Breast epithelium (tissue), 4 donors: ENCODE data around the gene WDR7. TPM values are rescaled to one million over a fixed set of nuclear protein-coding genes. Genes with fewer than 3 reads are reported as not detected.

Source experiments
- DNase-seq, 2 donors: peaks; one replicate each; pipeline ENCODE4 v3.0.0-alpha.2; 2019; ENCODE audit warnings: low spot score in 2 of 2
- H3K27ac ChIP-seq, 2 donors: fragments of 200-600 bp; sonication (generic) in 1 of 2; one replicate each; pipeline ENCODE4 v1.5.1; 2016 to 2019; ENCODE audit warnings: mild to moderate bottlenecking in 1 of 2
- H3K27me3 ChIP-seq, 2 donors: fragments of 200-600 bp; sonication (generic) in 1 of 2; one replicate each; pipeline versions ENCODE4 v1.5.1 to v1.6.0; 2017 to 2019; ENCODE audit warnings: control low read depth in 1 of 2, mild to moderate bottlenecking in 1 of 2
- H3K36me3 ChIP-seq: fragments of 200-600 bp; one replicate; pipeline ENCODE4 v1.5.1; 2019
- H3K4me1 ChIP-seq, 2 donors: fragments of 200-600 bp; sonication (generic); one replicate each; pipeline ENCODE4 v1.5.1; 2016 to 2019; ENCODE audit warnings: control low read depth in 1 of 2
- H3K4me3 ChIP-seq, 3 donors: fragments of 200-600 bp; sonication (generic); 1 replicate in 2 of 3; 2 replicates in 1 of 3; pipeline ENCODE4 v1.5.1; 2016 to 2019; ENCODE audit warnings: mild to moderate bottlenecking in 3 of 3, moderate library complexity in 2 of 3
- H3K9me3 ChIP-seq, 2 donors: fragments of 200-600 bp; sonication (generic) in 1 of 2; one replicate each; pipeline ENCODE4 v1.5.1; 2016 to 2019; ENCODE audit warnings: control low read depth in 1 of 2
- CTCF ChIP-seq, 3 donors: fragments of 450-650 bp; IDR thresholded peaks; one replicate each; pipeline ENCODE4 v1.5.1; 2016 to 2017; ENCODE audit warnings: antibody characterized with exemption in 3 of 3, mild to moderate bottlenecking in 3 of 3, moderate library complexity in 3 of 3
- POLR2A ChIP-seq: fragments of 450-650 bp; IDR thresholded peaks from one replicate; pipeline ENCODE4 v1.6.1; 2016; ENCODE audit warnings: antibody characterized with exemption, mild to moderate bottlenecking, moderate library complexity
- POLR2AphosphoS5 ChIP-seq, 3 donors: sonication (generic); formaldehyde crosslinking; IDR thresholded peaks; one replicate each; pipeline ENCODE4 v1.6.1; 2017; ENCODE audit warnings: antibody characterized with exemption in 3 of 3
- intact Hi-C: fragments of 100-400 bp; cut with DNase I; formaldehyde crosslinking; loops from one replicate; pipeline ENCODE4 v1.15.1; 2023; ENCODE audit warnings: low total_unique reads
- total RNA-seq, 3 donors: library from RNA; depleted of rRNA; stranded (reverse); fragments of >200 nt; gene quantifications; one replicate each; pipeline ENCODE4 v1.1.0, GENCODE V29; 2016

The WDR7 gene
- total RNA-seq, 3 donors from 2014 or later: 28.3 to 32.6 (median 31.1) TPM

GRCh38 chr18:57060814-57061213 is 409.7 kb downstream of the WDR7 start:
- TF ChIP-seq POLR2A (no peak), POLR2AphosphoS5 (IDR thresholded peaks at IDR 0.05) (no peak), CTCF (IDR thresholded peaks at IDR 0.05) (no peak)
- H3K4me1 ChIP-seq: no peaks in the 10 kb centered on the region
- H3K4me3 ChIP-seq: no peak overlapping the region
- no peaks in the 10 kb centered on the region for H3K36me3 ChIP-seq
- intact Hi-C loops: no loop called here
- H3K9me3 ChIP-seq: no peaks in the 10 kb centered on the region
- DNase-seq: no peak
- no peaks in the 10 kb centered on the region for H3K27me3 ChIP-seq
- H3K27ac ChIP-seq: no peak overlapping the region

- H3K4me1 ChIP-seq: no peaks in the 10 kb centered on the region
- intact Hi-C loops: no loop called here
- H3K9me3 ChIP-seq: no peaks in the 10 kb centered on the region
- no peak overlapping the region for H3K4me3 ChIP-seq
- DNase-seq: no peak
- H3K27ac ChIP-seq: no peak overlapping the region
- TF ChIP-seq CTCF (IDR thresholded peaks at IDR 0.05) (no peak), POLR2A (no peak)
- H3K27me3 ChIP-seq: no peaks in the 10 kb centered on the region
- H3K36me3 ChIP-seq: no peaks in the 10 kb centered on the region
Measured at GRCh38 chr18:57062178-57062577, 411.0 kb downstream of the WDR7 start.

- Histone ChIP-seq H3K27me3 (no peaks in the 10 kb centered on the region), H3K9me3 (no peaks in the 10 kb centered on the region), H3K4me1 (no peaks in the 10 kb centered on the region), H3K27ac (no peak overlapping the region), H3K36me3 (no peaks in the 10 kb centered on the region), H3K4me3 (no peak overlapping the region)
- no peak for DNase-seq
- intact Hi-C loops: no loop called here
- no peak for TF ChIP-seq POLR2A
- no peak for TF ChIP-seq POLR2AphosphoS5 (IDR thresholded peaks at IDR 0.05)
- TF ChIP-seq CTCF (IDR thresholded peaks at IDR 0.05): no peak
Measured at GRCh38 chr18:57062844-57063243, 411.7 kb downstream of the WDR7 start.

- H3K4me3 ChIP-seq: no peak overlapping the region
- H3K36me3 ChIP-seq: no peaks in the 10 kb centered on the region
- no peak overlapping the region for H3K27ac ChIP-seq
- intact Hi-C loops: no loop called here
- no peaks in the 10 kb centered on the region for H3K9me3 ChIP-seq
- H3K27me3 ChIP-seq: no peaks in the 10 kb centered on the region
- TF ChIP-seq POLR2A (no peak), POLR2AphosphoS5 (IDR thresholded peaks at IDR 0.05) (no peak), CTCF (IDR thresholded peaks at IDR 0.05) (no peak)
- no peak for DNase-seq
- H3K4me1 ChIP-seq: no peaks in the 10 kb centered on the region
Measured at GRCh38 chr18:57063601-57064103, 412.5 kb downstream of the WDR7 start.

- no peaks in the 10 kb centered on the region for H3K4me1 ChIP-seq
- no peak overlapping the region for H3K4me3 ChIP-seq
- H3K9me3 ChIP-seq: no peaks in the 10 kb centered on the region
- no peak for DNase-seq
- H3K27me3 ChIP-seq: peaks cover 0 to 15% of the 10 kb centered on the region in 2 donors
- H3K36me3 ChIP-seq: no peaks in the 10 kb centered on the region
- H3K27ac ChIP-seq: no peak overlapping the region
- TF ChIP-seq POLR2A (no peak), POLR2AphosphoS5 (IDR thresholded peaks at IDR 0.05) (no peak), CTCF (IDR thresholded peaks at IDR 0.05) (no peak)
- intact Hi-C loops: no loop called here
Measured at GRCh38 chr18:57073501-57074187, 422.5 kb downstream of the WDR7 start.
